ENCODE measurements around the gene FOLR2.

Gene FOLR2

DNA sequence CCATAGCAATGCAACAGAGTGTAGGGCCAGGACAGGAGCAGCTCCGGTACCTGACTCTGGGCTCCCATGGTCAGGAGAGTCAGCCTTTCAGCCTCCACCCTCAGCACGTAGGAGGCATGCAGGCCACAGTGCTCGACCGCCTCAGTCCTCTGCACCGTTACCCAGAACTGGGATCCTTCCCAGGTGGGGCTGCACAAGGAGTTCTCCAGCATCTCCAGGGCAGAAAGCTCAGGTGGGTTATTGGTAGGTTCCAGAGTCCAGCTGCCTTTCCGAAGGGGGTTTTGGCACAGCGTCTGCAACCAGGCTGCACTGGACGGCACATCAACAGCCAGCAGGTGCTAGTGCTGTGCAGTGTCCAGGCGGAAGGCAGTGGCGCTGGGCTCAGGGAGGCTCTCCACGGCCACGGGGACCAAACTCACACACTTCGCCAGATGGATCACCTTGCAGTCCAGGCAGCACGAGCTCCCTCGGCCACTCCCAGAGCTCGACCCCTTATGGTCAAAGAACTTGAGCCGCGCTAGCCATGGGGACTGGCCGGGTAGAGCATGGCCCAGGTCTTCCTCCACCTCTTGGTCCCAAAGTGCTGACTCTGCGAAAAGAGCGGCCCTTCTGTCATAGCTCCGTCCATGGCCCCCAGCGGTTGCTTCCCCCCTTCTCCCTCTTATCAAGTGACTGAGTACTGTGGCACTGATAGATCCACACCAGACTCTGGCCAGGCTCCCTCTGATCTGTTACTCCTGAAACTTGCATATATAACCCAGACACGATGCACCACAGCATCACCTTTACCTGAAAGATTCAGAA, 34.3 kb downstream of the FOLR2 start:
- no peak overlapping the region for H3K27ac ChIP-seq
- no peak for TF ChIP-seq CTCF (conservative IDR thresholded peaks at IDR 0.05)

DNA sequence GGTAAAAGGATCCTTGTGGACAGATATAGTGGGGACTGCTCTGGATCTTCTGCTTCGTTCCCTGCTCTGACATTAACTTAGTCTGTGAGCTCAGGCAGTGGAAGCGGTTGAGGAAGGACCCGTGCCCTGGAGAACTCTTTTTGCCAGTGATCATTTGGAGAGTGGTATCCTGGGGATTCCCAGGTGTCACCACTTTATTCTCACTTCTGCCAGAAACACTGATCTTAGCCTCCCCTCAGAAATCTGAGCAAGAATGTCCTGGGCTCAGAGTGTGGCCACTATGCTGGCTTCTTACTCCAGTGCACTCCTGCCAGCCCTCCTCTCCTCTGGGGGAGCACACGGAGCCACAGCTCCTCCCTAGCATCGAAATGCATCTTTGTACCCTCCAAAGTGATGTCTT, 35.0 kb downstream of the FOLR2 start:
- H3K27ac ChIP-seq: no peak overlapping the region
- no peak for TF ChIP-seq CTCF (conservative IDR thresholded peaks at IDR 0.05)

GRCh38 chr11:72253392-72253791, 36.8 kb downstream of the FOLR2 start:
- no peak for TF ChIP-seq CTCF (conservative IDR thresholded peaks at IDR 0.05)
- no peak overlapping the region for H3K27ac ChIP-seq

DNA sequence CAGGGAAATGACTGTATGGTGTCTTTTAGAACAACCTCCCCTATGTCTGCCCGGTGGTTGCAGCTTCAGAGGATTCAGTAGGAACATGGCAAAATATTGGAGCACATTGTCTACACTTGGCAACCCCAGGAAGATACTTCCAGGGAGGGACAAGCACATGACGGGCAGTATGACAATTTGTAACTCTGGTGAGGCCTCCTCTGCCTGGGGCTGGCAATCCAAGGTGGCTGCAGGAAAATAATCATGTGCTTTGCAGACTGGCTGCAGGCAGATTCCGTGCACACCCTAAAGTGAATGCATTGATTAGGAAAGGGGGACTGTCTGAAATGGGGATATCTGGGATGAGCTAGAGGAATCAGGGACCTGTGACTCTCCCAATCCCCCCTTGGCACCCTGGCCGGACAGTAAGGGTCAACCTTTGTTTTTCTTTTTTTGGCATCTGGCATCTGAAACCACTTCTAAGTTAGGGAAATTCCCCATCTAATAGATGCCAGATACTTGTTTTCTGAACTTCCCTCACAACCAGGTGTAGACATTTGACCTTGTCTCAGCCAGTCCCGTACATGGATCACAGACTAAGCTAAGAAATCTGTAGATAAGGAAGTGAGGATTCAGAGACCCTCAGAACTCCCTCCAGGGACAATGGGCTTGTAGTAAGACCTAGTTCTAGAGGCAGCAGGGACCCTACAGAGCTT, 37.9 kb downstream of the FOLR2 start:
- TF ChIP-seq CTCF (conservative IDR thresholded peaks at IDR 0.05): no peak
- no peak overlapping the region for H3K27ac ChIP-seq

DNA sequence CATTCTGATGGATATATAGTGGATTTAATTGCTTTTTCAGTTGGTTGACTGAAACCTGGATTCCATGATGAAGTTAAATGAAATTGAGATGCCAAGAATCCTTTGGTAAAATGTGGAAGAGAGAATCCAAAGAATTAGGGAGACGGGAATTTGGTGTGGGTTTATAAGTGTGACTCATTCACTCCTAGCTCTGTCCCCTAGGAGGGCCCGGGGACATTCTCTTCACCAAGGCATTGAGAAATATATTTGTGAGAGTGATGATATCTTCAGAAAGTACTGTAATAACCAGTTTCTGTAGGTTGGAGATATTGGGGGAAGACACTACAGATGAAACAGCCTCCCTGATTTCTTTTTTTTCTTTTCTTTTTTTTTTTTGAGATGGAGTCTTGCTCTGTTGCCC, 41.0 kb downstream of the FOLR2 start:
- no peak overlapping the region for H3K27ac ChIP-seq
- no peak for TF ChIP-seq CTCF (conservative IDR thresholded peaks at IDR 0.05)

- no peak for TF ChIP-seq CTCF (conservative IDR thresholded peaks at IDR 0.05)
- no peak overlapping the region for H3K27ac ChIP-seq
These were observed 42.9 kb downstream of the FOLR2 start for GRCh38 chr11:72259490-72259889.

DNA sequence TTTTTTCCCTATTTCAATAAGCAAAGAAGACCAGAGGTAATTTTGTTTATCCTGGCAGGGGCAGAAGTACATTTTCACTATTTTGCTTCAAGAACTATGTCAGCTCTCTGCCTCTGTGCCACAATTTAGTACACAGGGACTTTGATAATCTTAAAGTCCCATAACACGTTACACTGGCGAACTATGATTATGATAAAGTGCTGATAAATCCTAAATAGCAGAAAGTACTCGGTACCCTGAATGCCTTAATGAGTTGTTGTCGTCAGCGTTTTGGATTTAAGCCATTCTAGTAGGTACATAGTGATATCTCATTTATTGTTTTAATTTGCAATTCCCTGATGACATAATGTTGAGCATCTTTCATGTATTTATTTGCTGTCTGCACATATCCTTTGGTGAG, 44.0 kb downstream of the FOLR2 start:
- H3K27ac ChIP-seq: no peak overlapping the region

More for the DNA sequence above, 44.0 kb downstream of the FOLR2 start:
- no peak for TF ChIP-seq CTCF (conservative IDR thresholded peaks at IDR 0.05)
